Measurements from ENCODE around the gene ALS2.
A peak's percentile ranks its signal among the peaks of the same experiment; 100 is the strongest.

Gene ALS2

GRCh38 chr2:201754717-201755415, 25.9 kb downstream of the ALS2 start:
- peaks cover 54% of the 10 kb centered on the region for H3K36me3 ChIP-seq (ENCODE audit: insufficient read depth, insufficient read length, low read length)
- no peaks in the 10 kb centered on the region for H3K4me1 ChIP-seq (ENCODE audit: insufficient read depth, insufficient read length)
- TF ChIP-seq SUZ12 (IDR thresholded peaks at IDR 0.05; ENCODE audit: extremely low read depth, insufficient read depth, insufficient read length) (no peak), YY1 (IDR thresholded peaks at IDR 0.05; ENCODE audit: insufficient read depth, insufficient read length) (no peak), ZNF274 (IDR thresholded peaks at IDR 0.05; ENCODE audit: low read depth, low read length) (no peak)
- H3K4me3 ChIP-seq (ENCODE audit: insufficient read length, low read depth) = no peak overlapping the region
- H3K9me3 ChIP-seq (ENCODE audit: insufficient read depth, low read length) = no peaks in the 10 kb centered on the region
- H3K27me3 ChIP-seq (ENCODE audit: insufficient read depth, insufficient read length) = no peaks in the 10 kb centered on the region
- no peak overlapping the region for H3K9ac ChIP-seq (ENCODE audit: insufficient read length, low read depth)
- no peak for DNase-seq (ENCODE audit: low read depth, low spot score)

GRCh38 chr2:201751566-201751965, 29.2 kb downstream of the ALS2 start:
- no peaks in the 10 kb centered on the region for H3K27me3 ChIP-seq (ENCODE audit: insufficient read depth, insufficient read length)
- DNase-seq (ENCODE audit: low read depth, low spot score) = no peak
- H3K36me3 ChIP-seq (ENCODE audit: insufficient read depth, insufficient read length, low read length) = peaks cover 65% of the 10 kb centered on the region
- no peak overlapping the region for H3K4me3 ChIP-seq (ENCODE audit: insufficient read length, low read depth)
- no peak overlapping the region for H3K9ac ChIP-seq (ENCODE audit: insufficient read length, low read depth)
- H3K9me3 ChIP-seq (ENCODE audit: insufficient read depth, low read length) = no peaks in the 10 kb centered on the region
- TF ChIP-seq YY1 (IDR thresholded peaks at IDR 0.05; ENCODE audit: insufficient read depth, insufficient read length) (no peak), SUZ12 (IDR thresholded peaks at IDR 0.05; ENCODE audit: extremely low read depth, insufficient read depth, insufficient read length) (no peak), ZNF274 (IDR thresholded peaks at IDR 0.05; ENCODE audit: low read depth, low read length) (no peak)
- H3K4me1 ChIP-seq (ENCODE audit: insufficient read depth, insufficient read length) = no peaks in the 10 kb centered on the region

DNA sequence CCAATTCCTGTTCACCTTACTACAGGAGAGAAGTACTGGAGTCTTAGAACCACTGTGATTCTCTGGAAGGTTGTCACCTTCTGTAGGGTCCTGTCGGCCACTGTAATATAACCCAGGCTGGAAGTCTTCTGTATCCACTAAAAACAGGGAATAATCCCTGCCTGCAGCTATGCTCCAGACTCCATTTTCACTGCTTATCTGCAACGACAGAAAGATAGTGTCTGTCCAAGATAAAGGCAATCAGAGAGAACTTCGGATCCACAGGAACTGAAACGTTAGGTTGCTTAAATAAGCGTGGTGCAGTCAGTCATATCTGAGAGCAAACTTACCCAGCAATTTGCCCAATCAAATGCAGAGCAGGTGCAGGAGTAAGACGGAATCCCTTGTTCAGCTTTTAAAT, 34.2 kb downstream of the ALS2 start:
- Histone ChIP-seq H3K36me3 (ENCODE audit: insufficient read depth, insufficient read length, low read length) (peaks cover 81% of the 10 kb centered on the region), H3K27me3 (ENCODE audit: insufficient read depth, insufficient read length) (no peaks in the 10 kb centered on the region), H3K4me3 (ENCODE audit: insufficient read length, low read depth) (no peak overlapping the region), H3K4me1 (ENCODE audit: insufficient read depth, insufficient read length) (no peaks in the 10 kb centered on the region), H3K9ac (ENCODE audit: insufficient read length, low read depth) (no peak overlapping the region), H3K9me3 (ENCODE audit: insufficient read depth, low read length) (no peaks in the 10 kb centered on the region)
- DNase-seq (ENCODE audit: low read depth, low spot score) = no peak
- TF ChIP-seq YY1 (IDR thresholded peaks at IDR 0.05; ENCODE audit: insufficient read depth, insufficient read length) (no peak), ZNF274 (IDR thresholded peaks at IDR 0.05; ENCODE audit: low read depth, low read length) (no peak), SUZ12 (IDR thresholded peaks at IDR 0.05; ENCODE audit: extremely low read depth, insufficient read depth, insufficient read length) (no peak)

DNA sequence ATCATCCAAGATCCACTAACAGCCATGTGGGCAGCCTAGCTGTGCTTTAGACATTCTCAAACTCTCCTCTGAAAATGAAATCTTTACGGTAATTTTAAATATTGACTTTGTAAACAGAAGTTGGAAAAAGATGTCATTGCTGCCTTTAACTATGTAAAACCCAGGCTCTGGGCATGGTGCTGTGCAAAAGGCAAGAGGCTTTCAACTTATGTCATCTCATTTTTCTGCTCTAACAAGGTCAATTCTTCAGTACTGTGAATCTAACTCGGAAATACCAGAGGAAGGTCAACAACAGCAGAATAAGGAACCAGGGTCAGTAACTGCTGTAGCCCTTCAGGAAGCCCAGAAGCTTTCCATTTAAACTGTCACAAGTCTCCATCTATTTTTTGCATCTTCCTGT, 45.2 kb downstream of the ALS2 start:
- H3K9ac ChIP-seq (ENCODE audit: insufficient read length, low read depth) = no peak overlapping the region
- peaks cover 9% of the 10 kb centered on the region; the same call in 1 of the 2 replicates for H3K9me3 ChIP-seq (ENCODE audit: insufficient read depth, low read length)
- no peaks in the 10 kb centered on the region for H3K4me1 ChIP-seq (ENCODE audit: insufficient read depth, insufficient read length)
- TF ChIP-seq SUZ12 (IDR thresholded peaks at IDR 0.05; ENCODE audit: extremely low read depth, insufficient read depth, insufficient read length) = no peak
- TF ChIP-seq YY1 (IDR thresholded peaks at IDR 0.05; ENCODE audit: insufficient read depth, insufficient read length) = no peak
- peaks cover 68% of the 10 kb centered on the region for H3K36me3 ChIP-seq (ENCODE audit: insufficient read depth, insufficient read length, low read length)
- H3K4me3 ChIP-seq (ENCODE audit: insufficient read length, low read depth) = no peak overlapping the region
- no peak for DNase-seq (ENCODE audit: low read depth, low spot score)
- no peaks in the 10 kb centered on the region for H3K27me3 ChIP-seq (ENCODE audit: insufficient read depth, insufficient read length)

DNA sequence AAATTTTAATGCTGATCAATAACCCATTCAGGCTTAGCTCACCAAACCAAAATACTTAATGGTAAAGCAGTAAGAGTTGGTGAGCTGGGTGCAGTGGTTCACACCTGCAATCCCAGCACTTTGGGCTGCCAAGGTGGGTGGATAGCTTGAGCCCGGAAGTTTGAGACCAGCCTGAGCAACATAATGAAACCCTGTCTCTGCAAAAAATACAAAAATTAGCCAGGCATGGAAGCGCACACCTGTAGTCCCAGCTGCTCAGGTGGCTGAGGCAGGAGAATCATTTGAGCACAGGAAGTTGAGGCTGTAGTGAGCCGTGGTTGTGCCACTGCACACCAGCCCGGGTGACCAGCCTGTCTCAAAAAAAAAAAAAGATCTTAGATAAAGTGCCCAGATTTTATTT, 46.6 kb downstream of the ALS2 start:
- TF ChIP-seq YY1 (IDR thresholded peaks at IDR 0.05; ENCODE audit: insufficient read depth, insufficient read length) (no peak), SUZ12 (IDR thresholded peaks at IDR 0.05; ENCODE audit: extremely low read depth, insufficient read depth, insufficient read length) (no peak), ZNF274 (IDR thresholded peaks at IDR 0.05; ENCODE audit: low read depth, low read length) (no peak)
- Histone ChIP-seq H3K27me3 (ENCODE audit: insufficient read depth, insufficient read length) (no peaks in the 10 kb centered on the region), H3K4me1 (ENCODE audit: insufficient read depth, insufficient read length) (no peaks in the 10 kb centered on the region), H3K9ac (ENCODE audit: insufficient read length, low read depth) (no peak overlapping the region), H3K36me3 (ENCODE audit: insufficient read depth, insufficient read length, low read length) (peaks cover 71% of the 10 kb centered on the region), H3K9me3 (ENCODE audit: insufficient read depth, low read length) (peaks cover 9% of the 10 kb centered on the region; the same call in 1 of the 2 replicates), H3K4me3 (ENCODE audit: insufficient read length, low read depth) (no peak overlapping the region)
- no peak for DNase-seq (ENCODE audit: low read depth, low spot score)

DNA sequence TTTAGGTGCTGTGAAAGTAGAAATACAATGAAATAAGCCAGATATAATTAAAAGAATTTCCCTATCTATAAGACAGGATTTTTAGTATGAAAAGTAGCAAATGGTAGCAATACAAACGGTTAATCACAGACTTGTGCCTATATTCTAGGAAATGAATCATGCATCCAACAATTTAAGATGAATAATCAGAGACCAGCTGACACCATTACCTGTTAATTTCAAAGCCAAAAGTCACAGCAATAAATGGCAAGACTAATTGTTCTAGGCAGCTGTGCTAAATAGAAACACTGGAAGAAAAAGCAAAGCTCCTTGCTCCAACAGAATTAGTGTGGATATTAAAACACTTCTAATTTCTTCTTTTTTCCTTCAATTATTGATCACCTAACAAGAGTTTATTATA, 47.2 kb downstream of the ALS2 start:
- Histone ChIP-seq H3K4me1 (ENCODE audit: insufficient read depth, insufficient read length) (no peaks in the 10 kb centered on the region), H3K9me3 (ENCODE audit: insufficient read depth, low read length) (peaks cover 9% of the 10 kb centered on the region; the same call in 1 of the 2 replicates), H3K27me3 (ENCODE audit: insufficient read depth, insufficient read length) (no peaks in the 10 kb centered on the region), H3K9ac (ENCODE audit: insufficient read length, low read depth) (no peak overlapping the region), H3K4me3 (ENCODE audit: insufficient read length, low read depth) (no peak overlapping the region), H3K36me3 (ENCODE audit: insufficient read depth, insufficient read length, low read length) (peaks cover 72% of the 10 kb centered on the region)
- no peak for DNase-seq (ENCODE audit: low read depth, low spot score)
- TF ChIP-seq SUZ12 (IDR thresholded peaks at IDR 0.05; ENCODE audit: extremely low read depth, insufficient read depth, insufficient read length) (no peak), YY1 (IDR thresholded peaks at IDR 0.05; ENCODE audit: insufficient read depth, insufficient read length) (no peak), ZNF274 (IDR thresholded peaks at IDR 0.05; ENCODE audit: low read depth, low read length) (no peak)

GRCh38 chr2:201730651-201731285, 50.0 kb downstream of the ALS2 start:
- Histone ChIP-seq H3K36me3 (ENCODE audit: insufficient read depth, insufficient read length, low read length) (peaks cover 76% of the 10 kb centered on the region), H3K9ac (ENCODE audit: insufficient read length, low read depth) (no peak overlapping the region), H3K9me3 (ENCODE audit: insufficient read depth, low read length) (no peaks in the 10 kb centered on the region), H3K4me1 (ENCODE audit: insufficient read depth, insufficient read length) (no peaks in the 10 kb centered on the region), H3K27me3 (ENCODE audit: insufficient read depth, insufficient read length) (no peaks in the 10 kb centered on the region), H3K4me3 (ENCODE audit: insufficient read length, low read depth) (no peak overlapping the region)
- DNase-seq (ENCODE audit: low read depth, low spot score) = peak; percentile 2
- TF ChIP-seq YY1 (IDR thresholded peaks at IDR 0.05; ENCODE audit: insufficient read depth, insufficient read length) (no peak), SUZ12 (IDR thresholded peaks at IDR 0.05; ENCODE audit: extremely low read depth, insufficient read depth, insufficient read length) (no peak), ZNF274 (IDR thresholded peaks at IDR 0.05; ENCODE audit: low read depth, low read length) (no peak)

All from NT2/D1 (cell line).